ENCODE data around the gene BEND7.
"Not testable (repeated sequence)": the region's sequence is repeated elsewhere in the genome, so short reads cannot be mapped to it uniquely, and the experiment has no call there.

Gene BEND7

GRCh38 chr10:13528875-13529713 is at the start of gene BEND7:
TSS of gene BEND7 (minus strand) at chr10:13529014. CDS start at chr10:13528533, 481 bp downstream.
- peak; percentile 10 for DNase-seq

- DNase-seq, result no peak
These were observed 45.1 kb upstream of the BEND7 start for GRCh38 chr10:13573960-13574359.

GRCh38 chr10:13571541-13571940 is 42.7 kb upstream of the BEND7 start:
- DNase-seq, result no peak

GRCh38 chr10:13567030-13567429 is 38.2 kb upstream of the BEND7 start:
- DNase-seq, result no peak

- DNase-seq, result no peak
These were observed 35.8 kb upstream of the BEND7 start for GRCh38 chr10:13564576-13564975.

GRCh38 chr10:13563481-13564445 is 34.9 kb upstream of the BEND7 start:
- no peak for DNase-seq

- peak; percentile 7 for DNase-seq
These were observed 31.8 kb upstream of the BEND7 start for GRCh38 chr10:13560597-13560996.

- DNase-seq, result no peak
These were observed 30.4 kb upstream of the BEND7 start for GRCh38 chr10:13559124-13559700.

GRCh38 chr10:13555884-13556510 is 27.2 kb upstream of the BEND7 start:
- no peak for DNase-seq

GRCh38 chr10:13550802-13551201 is 22.0 kb upstream of the BEND7 start:
- DNase-seq, result no peak

- no peak for DNase-seq
These were observed 13.7 kb upstream of the BEND7 start for GRCh38 chr10:13542533-13542932.

- DNase-seq, result not testable (repeated sequence)
These were observed 9.2 kb upstream of the BEND7 start for GRCh38 chr10:13537985-13538384.

- peak; percentile 49 for DNase-seq
These were observed 8.0 kb upstream of the BEND7 start for GRCh38 chr10:13536674-13537366.

GRCh38 chr10:13535346-13535745 is 6.5 kb upstream of the BEND7 start:
- DNase-seq, result no peak

- DNase-seq, result no peak
These were observed 830 bp upstream of the BEND7 start for GRCh38 chr10:13529714-13529973.

- no peak for DNase-seq
These were observed 515 bp downstream of the BEND7 start for GRCh38 chr10:13528123-13528874.

- no peak for DNase-seq
These were observed 1.0 kb downstream of the BEND7 start for GRCh38 chr10:13527864-13528122.

GRCh38 chr10:13526948-13527863 is 1.6 kb downstream of the BEND7 start:
- peak; percentile 75 for DNase-seq

- no peak for DNase-seq
These were observed 3.2 kb downstream of the BEND7 start for GRCh38 chr10:13525663-13526062.

- DNase-seq, result no peak
These were observed 7.8 kb downstream of the BEND7 start for GRCh38 chr10:13521026-13521425.

GRCh38 chr10:13520194-13520593 is 8.6 kb downstream of the BEND7 start:
- DNase-seq, result no peak

All from fibroblast of skin of right quadriceps (primary cell).